HCT116 (cell line): ENCODE measurements around the gene ALDH3A1. TPM values are rescaled to one million over a fixed set of nuclear protein-coding genes. Genes with fewer than 3 reads are reported as not detected.

ENCODE experiments used
- ATAC-seq: fragments of 200-7000 bp; cut with Tn5 transposase; 2 replicates; pipeline ENCODE4 v1.9.1; 2020; ENCODE audit warnings: mild to moderate bottlenecking, moderate library complexity
- BruUV-seq: library from RNA; stranded (reverse); fragments of 400-500 nt; replicated peaks from 2 replicates; lab custom pipeline; 2021; lab: Mats Ljungman, UMichigan
- CTCF ChIA-PET: fragments of 300-600 bp; sonication (Branson Sonifier 250); formaldehyde crosslinking; loops from one replicate; lab custom pipeline; 2021; ENCODE audit warnings: antibody characterized with exemption; lab: Charles Lee
- POLR2A ChIA-PET: fragments of 300-600, 350-600 bp; sonication (Branson Sonifier 250); formaldehyde crosslinking; loops from one replicate; lab custom pipeline; 2021; ENCODE audit warnings: antibody characterized with exemption; lab: Charles Lee
- RAD21 ChIA-PET, 2 experiments: fragments of 300-600 bp; sonication (Branson Sonifier 250); formaldehyde crosslinking; loops; one replicate each; lab custom pipeline; 2023; ENCODE audit warnings: low total read pairs in 2 of 2; ENCODE audit not compliant: uncharacterized antibody in 2 of 2, unreplicated experiment in 2 of 2, low non-redundant PET in 1 of 2; lab: Charles Lee
- DNase-seq: peaks from one replicate; pipeline ENCODE4 v3.0.0-alpha.2; 2010; ENCODE audit warnings: low read depth, low spot score
- H2AFZ ChIP-seq: fragments of 200-600 bp; shearing (Covaris generic), sonication (generic); 2 replicates; pipeline ENCODE4 v1.6.1; 2017; ENCODE audit warnings: low read depth, mixed run types, mixed read lengths, antibody characterized with exemption, low read length; ENCODE audit not compliant: poor library complexity, severe bottlenecking
- H3K27ac ChIP-seq: 2 replicates; pipeline ENCODE4 v1.5.1; 2012; ENCODE audit warnings: low read depth, low read length
- H3K27me3 ChIP-seq: fragments of 200-600 bp; sonication (generic); 2 replicates; pipeline ENCODE4 v1.6.1; 2016; ENCODE audit warnings: mixed run types, low read length, mixed read lengths; ENCODE audit not compliant: insufficient read depth
- H3K36me3 ChIP-seq, 2 experiments: fragments of 200-500 bp in 1 of 2; fragments of 200-600 bp in 1 of 2; sonication (Bioruptor generic) in 1 of 2; sonication (generic) in 1 of 2; 2 replicates each; pipeline versions ENCODE4 v1.5.1 to v1.6.1; 2014 to 2016; ENCODE audit warnings: low read length in 2 of 2, inconsistent platforms in 1 of 2, mixed read lengths in 1 of 2, mixed run types in 1 of 2; ENCODE audit not compliant: insufficient read depth in 2 of 2, control insufficient read depth in 1 of 2
- H3K4me1 ChIP-seq, 2 experiments: fragments of 200-600 bp in 1 of 2; sonication (generic) in 1 of 2; 2 replicates each; pipeline versions ENCODE4 v1.5.1 to v1.6.1; 2012 to 2017; ENCODE audit warnings: low read length in 2 of 2, inconsistent platforms in 1 of 2, mild to moderate bottlenecking in 1 of 2, mixed read lengths in 1 of 2, mixed run types in 1 of 2, moderate library complexity in 1 of 2; ENCODE audit not compliant: insufficient read depth in 2 of 2, control insufficient read depth in 1 of 2
- H3K4me2 ChIP-seq: fragments of 200-600 bp; sonication (generic); 2 replicates; pipeline ENCODE4 v1.6.1; 2017; ENCODE audit warnings: mixed run types, low read length, mixed read lengths
- H3K4me3 ChIP-seq, 2 experiments: fragments of 200-600 bp in 1 of 2; sonication (generic) in 1 of 2; replicated peaks in 1 of 2; 2 replicates each; pipeline ENCODE4 v1.5.1; 2011 to 2016; ENCODE audit warnings: low read length in 2 of 2, control low read depth in 1 of 2, low read depth in 1 of 2, mild to moderate bottlenecking in 1 of 2, mixed read lengths in 1 of 2, mixed run types in 1 of 2
- H3K79me2 ChIP-seq: fragments of 200-600 bp; sonication (generic); 2 replicates; pipeline ENCODE4 v1.6.1; 2017; ENCODE audit warnings: mild to moderate bottlenecking, mixed run types, low read length, moderate library complexity, mixed read lengths; ENCODE audit not compliant: insufficient read depth
- H3K9ac ChIP-seq: fragments of 200-600 bp; sonication (generic); 2 replicates; pipeline ENCODE4 v1.6.1; 2016; ENCODE audit warnings: low read length, mixed read lengths
- H3K9me2 ChIP-seq: fragments of 200-600 bp; sonication (generic), shearing (Covaris generic); 2 replicates; pipeline ENCODE4 v1.6.1; 2017; ENCODE audit warnings: mixed run types, mild to moderate bottlenecking, moderate library complexity; ENCODE audit not compliant: insufficient read depth
- H3K9me3 ChIP-seq, 2 experiments: fragments of 200-500 bp in 1 of 2; fragments of 200-600 bp in 1 of 2; sonication (Bioruptor generic) in 1 of 2; sonication (generic) in 1 of 2; 2 replicates each; pipeline ENCODE4 v1.6.1; 2014 to 2017; ENCODE audit warnings: low read length in 2 of 2, mixed read lengths in 2 of 2, inconsistent platforms in 1 of 2, low read depth in 1 of 2, mild to moderate bottlenecking in 1 of 2, mixed run types in 1 of 2, moderate library complexity in 1 of 2; ENCODE audit not compliant: control insufficient read depth in 1 of 2, insufficient read depth in 1 of 2
- H4K20me1 ChIP-seq: fragments of 200-600 bp; sonication (generic), shearing (Covaris generic); 2 replicates; pipeline ENCODE4 v1.6.1; 2017; ENCODE audit warnings: mixed run types, mild to moderate bottlenecking, moderate library complexity; ENCODE audit not compliant: insufficient read depth
- ATF3 ChIP-seq: IDR thresholded peaks from 2 replicates; pipeline ENCODE4 v1.6.1; 2012
- CBX3 ChIP-seq: IDR thresholded peaks from 2 replicates; pipeline ENCODE4 v1.6.1; 2012; ENCODE audit warnings: low read depth
- CEBPB ChIP-seq: IDR thresholded peaks from 2 replicates; pipeline ENCODE4 v1.6.1; 2012; ENCODE audit warnings: low read depth
- CTCF ChIP-seq, 3 experiments: fragments of 200-600 bp in 1 of 3; sonication (generic) in 1 of 3; IDR thresholded peaks in 2 of 3; conservative IDR thresholded peaks in 1 of 3; 2 replicates each; pipeline ENCODE4 v1.5.1; 2012 to 2017; ENCODE audit warnings: low read depth in 2 of 3, low read length in 2 of 3, antibody characterized with exemption in 1 of 3, borderline replicate concordance in 1 of 3, control low read depth in 1 of 3, mild to moderate bottlenecking in 1 of 3, mixed read lengths in 1 of 3, mixed run types in 1 of 3, moderate library complexity in 1 of 3; ENCODE audit not compliant: insufficient read depth in 1 of 3
- EGR1 ChIP-seq: IDR thresholded peaks from 2 replicates; pipeline ENCODE4 v1.6.1; 2012; ENCODE audit warnings: low read depth
- ELF1 ChIP-seq: IDR thresholded peaks from 2 replicates; pipeline ENCODE4 v1.6.1; 2012; ENCODE audit warnings: low read depth, borderline replicate concordance
- EZH2 ChIP-seq: fragments of 200-600 bp; sonication (generic); IDR thresholded peaks from 2 replicates; pipeline ENCODE4 v1.6.1; 2017; ENCODE audit warnings: antibody characterized with exemption, mixed run types
- EZH2phosphoT487 ChIP-seq: fragments of 200-600 bp; IDR thresholded peaks from 2 replicates; pipeline ENCODE4 v1.6.1; 2018; ENCODE audit warnings: antibody characterized with exemption, borderline replicate concordance
- FOSL1 ChIP-seq: IDR thresholded peaks from 2 replicates; pipeline ENCODE4 v1.6.1; 2012; ENCODE audit warnings: low read depth
- JUND ChIP-seq: IDR thresholded peaks from 2 replicates; pipeline ENCODE4 v1.6.1; 2012
- POLR2A ChIP-seq: IDR thresholded peaks from 2 replicates; pipeline ENCODE4 v1.7.0; 2011; ENCODE audit warnings: borderline replicate concordance; ENCODE audit not compliant: insufficient read depth, insufficient read length; ENCODE audit errors: extremely low read depth
- POLR2AphosphoS5 ChIP-seq: IDR thresholded peaks from 2 replicates; pipeline ENCODE4 v1.6.1; 2011; ENCODE audit warnings: mild to moderate bottlenecking, low read depth, low read length, moderate library complexity
- REST ChIP-seq: IDR thresholded peaks from 2 replicates; pipeline ENCODE4 v1.6.1; 2012; ENCODE audit warnings: low read depth
- SIN3A ChIP-seq: IDR thresholded peaks from 2 replicates; pipeline ENCODE4 v1.6.1; 2012; ENCODE audit warnings: low read depth
- YY1 ChIP-seq: IDR thresholded peaks from 2 replicates; pipeline ENCODE4 v1.6.1; 2011; ENCODE audit warnings: low read length, low read depth, moderate library complexity, mild to moderate bottlenecking; ENCODE audit not compliant: insufficient replicate concordance; ENCODE audit errors: extremely low read depth
- ZFX ChIP-seq: fragments of 450-650 bp; IDR thresholded peaks from 2 replicates; pipeline ENCODE4 v1.6.1; 2017
- intact Hi-C: fragments of 100-400 bp; cut with micrococcal nuclease; formaldehyde crosslinking; loops from 2 replicates; pipeline ENCODE4 v1.10.0; 2022
- total RNA-seq: library from RNA; stranded (reverse); gene quantifications from one replicate; pipeline ENCODE4 v1.2.1, GENCODE V29; 2021; ENCODE audit not compliant: unreplicated experiment

ALDH3A1 gene
- total RNA-seq, 1 experiment from 2014 or later = 0.86 TPM

GRCh38 chr17:19713462-19713861 is 34.6 kb downstream of the ALDH3A1 start:
- Histone ChIP-seq H3K79me2 (no peaks in the 10 kb centered on the region), H3K27ac (no peak overlapping the region), H3K4me2 (no peak overlapping the region), H3K4me1 (peaks cover 0 to 6% of the 10 kb centered on the region in 2 experiments; a peak in 2 of 4 replicates), H3K36me3 (no peaks in the 10 kb centered on the region), H3K27me3 (no peaks in the 10 kb centered on the region), H3K9me2 (no peaks in the 10 kb centered on the region), H3K9me3 (no peaks in the 10 kb centered on the region), H2AFZ (no peak overlapping the region), H4K20me1 (no peaks in the 10 kb centered on the region), H3K4me3 (no peak overlapping the region), H3K9ac (no peak overlapping the region)
- TF ChIP-seq CTCF (IDR thresholded peaks at IDR 0.05 in 2 of 3, conservative IDR thresholded peaks at IDR 0.05 in 1 of 3; ENCODE audit: borderline replicate concordance in 1 of 3, insufficient read depth in 1 of 3, low read depth in 2 of 3, low read length in 2 of 3) = peak in 2 of 3 experiments; percentile 38 to 40; a peak in 3 of 6 replicates
- TF ChIP-seq CBX3 = no peak
- ChIA-PET CTCF (interaction anchor here (0.6 kb wide), 1 partner anchor 153 kb away, joined by 4 read pairs; no protein-coding TSS in a partner anchor), RAD21 (no interaction called here), POLR2A (no interaction called here)
- DNase-seq (no peak), ATAC-seq (peak; percentile 77)
- intact Hi-C loops = no loop called here
- no TSS peak for BruUV-seq

GRCh38 chr17:19712436-19713004 is 35.6 kb downstream of the ALDH3A1 start:
- ChIA-PET CTCF (no interaction called here), RAD21 (no interaction called here), POLR2A (no interaction called here)
- Histone ChIP-seq H3K9me3 (no peaks in the 10 kb centered on the region), H4K20me1 (no peaks in the 10 kb centered on the region), H3K27ac (no peak overlapping the region), H3K79me2 (no peaks in the 10 kb centered on the region), H3K27me3 (no peaks in the 10 kb centered on the region), H3K4me2 (no peak overlapping the region), H3K4me1 (peaks cover 0 to 6% of the 10 kb centered on the region in 2 experiments; a peak in 2 of 4 replicates), H3K36me3 (no peaks in the 10 kb centered on the region), H3K9me2 (no peaks in the 10 kb centered on the region), H3K4me3 (no peak overlapping the region), H2AFZ (no peak overlapping the region), H3K9ac (no peak overlapping the region)
- DNase-seq (no peak), ATAC-seq (no peak)
- BruUV-seq = no TSS peak
- intact Hi-C loops = no loop called here
- no peak for TF ChIP-seq CEBPB
- TF ChIP-seq SIN3A = no peak
- no peak for TF ChIP-seq EZH2phosphoT487
- TF ChIP-seq REST = no peak
- TF ChIP-seq JUND = no peak
- no peak for TF ChIP-seq POLR2AphosphoS5
- TF ChIP-seq EGR1 = no peak
- TF ChIP-seq FOSL1 = no peak
- no peak for TF ChIP-seq EZH2
- TF ChIP-seq ELF1 = no peak
- TF ChIP-seq POLR2A = no peak
- no peak for TF ChIP-seq ZFX
- no peak for TF ChIP-seq CBX3
- no peak for TF ChIP-seq ATF3
- TF ChIP-seq YY1 = no peak
- TF ChIP-seq, all 23 proteins: peak for 0
